Measurements from ENCODE around the gene PRSS21. TPM values are rescaled to one million over a fixed set of nuclear protein-coding genes. Genes with fewer than 3 reads are reported as not detected.
A peak's percentile ranks its signal among the peaks of the same experiment; 100 is the strongest.

PRSS21 gene
- total RNA-seq, 2 donors from 2014 or later: 1.1 to 2.6 TPM

DNA sequence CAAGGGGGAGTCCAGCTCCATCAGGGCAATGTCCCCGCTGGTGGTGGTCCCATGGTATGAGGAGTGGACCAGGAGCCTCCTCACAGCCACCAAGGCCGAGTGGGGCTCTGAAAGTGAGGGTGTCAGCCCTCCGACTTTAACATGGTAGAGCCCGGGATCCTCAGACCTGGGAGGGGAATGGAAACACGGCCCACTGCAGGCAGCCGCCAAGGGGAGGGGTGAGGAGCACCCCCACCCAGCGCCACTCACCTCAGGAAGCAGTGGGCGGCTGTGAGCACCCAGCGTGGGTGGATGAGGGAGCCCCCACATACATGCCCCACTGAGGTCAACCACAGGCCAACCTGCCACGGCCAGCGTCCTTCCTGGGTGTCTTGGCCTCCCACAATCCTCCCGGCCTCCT lies 23.9 kb downstream of the PRSS21 start:
- Histone ChIP-seq H3K27me3 (no peaks in the 10 kb centered on the region), H3K9me3 (no peaks in the 10 kb centered on the region), H3K27ac (no peak overlapping the region), H3K4me1 (no peaks in the 10 kb centered on the region), H3K4me3 (no peak overlapping the region), H3K36me3 (no peaks in the 10 kb centered on the region), H3K9ac (ENCODE audit: low read depth in 2 of 2, low read length in 2 of 2) (no peak overlapping the region)
- TF ChIP-seq, protein P1, sequence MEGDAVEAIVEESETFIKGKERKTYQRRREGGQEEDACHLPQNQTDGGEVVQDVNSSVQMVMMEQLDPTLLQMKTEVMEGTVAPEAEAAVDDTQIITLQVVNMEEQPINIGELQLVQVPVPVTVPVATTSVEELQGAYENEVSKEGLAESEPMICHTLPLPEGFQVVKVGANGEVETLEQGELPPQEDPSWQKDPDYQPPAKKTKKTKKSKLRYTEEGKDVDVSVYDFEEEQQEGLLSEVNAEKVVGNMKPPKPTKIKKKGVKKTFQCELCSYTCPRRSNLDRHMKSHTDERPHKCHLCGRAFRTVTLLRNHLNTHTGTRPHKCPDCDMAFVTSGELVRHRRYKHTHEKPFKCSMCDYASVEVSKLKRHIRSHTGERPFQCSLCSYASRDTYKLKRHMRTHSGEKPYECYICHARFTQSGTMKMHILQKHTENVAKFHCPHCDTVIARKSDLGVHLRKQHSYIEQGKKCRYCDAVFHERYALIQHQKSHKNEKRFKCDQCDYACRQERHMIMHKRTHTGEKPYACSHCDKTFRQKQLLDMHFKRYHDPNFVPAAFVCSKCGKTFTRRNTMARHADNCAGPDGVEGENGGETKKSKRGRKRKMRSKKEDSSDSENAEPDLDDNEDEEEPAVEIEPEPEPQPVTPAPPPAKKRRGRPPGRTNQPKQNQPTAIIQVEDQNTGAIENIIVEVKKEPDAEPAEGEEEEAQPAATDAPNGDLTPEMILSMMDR (IDR thresholded peaks at IDR 0.05): no peak
- DNase-seq: no peak
- intact Hi-C loops (cut with DNase I): no loop called here

DNA sequence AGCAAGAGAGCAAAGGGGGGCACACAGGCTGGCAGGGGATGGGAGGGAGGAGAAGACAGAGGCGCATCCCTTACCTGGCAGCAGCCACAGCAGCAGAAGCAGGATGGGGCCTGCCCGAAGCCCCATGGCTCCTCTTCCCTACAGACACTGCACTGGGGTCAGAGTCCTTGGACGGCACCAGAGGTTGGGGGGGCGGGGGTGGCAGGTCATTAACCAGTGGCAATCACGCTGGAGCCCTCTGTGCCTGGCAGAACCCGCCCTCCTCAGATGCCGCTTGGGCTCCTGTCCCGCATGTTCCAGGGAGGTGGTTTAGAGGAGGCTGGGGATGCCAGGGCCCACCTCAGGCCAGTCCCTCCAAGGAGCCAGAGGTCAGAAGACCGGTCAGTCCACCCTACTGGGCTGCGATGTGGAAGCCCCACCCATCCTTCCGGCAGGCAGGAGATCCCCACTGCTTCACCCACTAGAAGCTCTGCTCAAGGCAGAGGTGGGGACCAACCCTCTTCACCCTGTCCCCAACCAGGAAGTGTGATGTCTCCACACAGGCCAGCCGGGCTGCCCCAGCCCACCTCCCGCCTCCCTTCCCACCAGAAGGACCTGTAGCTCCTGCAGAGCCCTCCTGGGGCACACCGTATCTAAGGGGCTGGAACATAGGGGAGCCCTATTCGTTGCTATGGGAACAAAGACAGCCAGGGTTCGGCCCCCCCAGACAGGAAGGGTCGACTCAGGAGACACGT lies 24.7 kb downstream of the PRSS21 start:
- Histone ChIP-seq H3K9me3 (no peaks in the 10 kb centered on the region), H3K4me3 (no peak overlapping the region), H3K9ac (ENCODE audit: low read depth in 2 of 2, low read length in 2 of 2) (no peak overlapping the region), H3K27ac (no peak overlapping the region), H3K27me3 (no peaks in the 10 kb centered on the region), H3K4me1 (no peaks in the 10 kb centered on the region), H3K36me3 (no peaks in the 10 kb centered on the region)
- no peak for DNase-seq
- TF ChIP-seq, protein P1 (IDR thresholded peaks at IDR 0.05): no peak
- intact Hi-C loops (cut with DNase I): no loop called here

DNA sequence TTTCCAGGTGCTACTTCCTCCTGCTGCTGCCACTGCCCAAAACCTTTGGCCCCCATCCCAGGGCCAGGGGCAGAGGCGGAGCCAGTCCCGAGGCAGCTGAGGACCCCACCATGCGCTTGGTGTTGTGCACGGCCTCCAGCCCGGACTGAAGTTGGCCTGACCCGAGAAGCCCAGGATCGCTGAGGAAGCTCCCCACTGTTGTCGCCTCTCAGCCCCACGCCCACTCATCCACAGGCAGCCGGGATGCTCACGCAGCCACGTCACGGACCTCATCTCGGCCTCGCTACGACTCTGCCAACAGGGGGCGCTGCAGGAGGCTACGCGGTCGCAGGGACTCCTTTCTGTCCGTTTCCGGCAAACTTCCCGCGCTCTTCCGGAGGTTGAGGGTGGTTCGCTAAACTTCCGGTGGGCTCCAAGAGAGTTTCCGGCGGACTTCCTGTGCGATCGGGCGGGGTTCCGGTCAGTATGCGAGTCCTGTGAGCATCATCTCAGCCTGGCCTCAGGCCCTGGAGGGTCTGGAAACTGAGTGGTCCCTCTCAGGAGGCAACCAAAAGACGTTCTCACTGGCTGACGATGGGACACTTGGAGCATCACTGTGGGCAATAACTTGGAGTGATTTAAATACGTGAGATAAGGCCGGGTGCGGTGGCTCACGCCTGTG lies 25.4 kb downstream of the PRSS21 start:
- intact Hi-C loops (cut with DNase I): no loop called here

DNA sequence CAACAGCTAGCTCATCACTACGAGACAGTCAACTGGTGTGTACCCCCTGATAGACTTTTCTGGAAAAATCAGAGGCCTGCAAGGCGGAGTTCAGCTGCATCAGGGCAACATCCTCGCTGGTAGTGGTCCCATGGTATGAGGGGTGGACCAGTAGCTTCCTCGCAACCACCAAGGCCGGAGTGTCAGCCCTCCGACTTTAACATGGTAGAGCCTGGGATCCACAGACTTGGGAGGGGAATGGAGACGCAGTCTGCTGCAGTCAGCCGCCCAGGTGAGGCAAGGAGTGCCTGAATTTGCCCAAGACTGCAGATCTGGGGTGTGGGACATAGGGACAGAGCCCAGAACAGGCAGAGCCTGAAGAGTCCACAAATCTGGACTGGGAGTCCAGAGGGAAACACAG lies 26.5 kb downstream of the PRSS21 start:
- Histone ChIP-seq H3K36me3 (no peaks in the 10 kb centered on the region), H3K4me3 (no peak overlapping the region), H3K9me3 (no peaks in the 10 kb centered on the region), H3K27me3 (no peaks in the 10 kb centered on the region), H3K27ac (no peak overlapping the region), H3K9ac (ENCODE audit: low read depth in 2 of 2, low read length in 2 of 2) (no peak overlapping the region), H3K4me1 (no peaks in the 10 kb centered on the region)
- TF ChIP-seq, protein P1 (IDR thresholded peaks at IDR 0.05): no peak
- intact Hi-C loops (cut with DNase I): no loop called here
- no peak for DNase-seq

More for the DNA sequence above, 25.4 kb downstream of the PRSS21 start:
- no peak overlapping the region for H3K9ac ChIP-seq (ENCODE audit: low read depth in 2 of 2, low read length in 2 of 2)
- TF ChIP-seq, protein P1 (IDR thresholded peaks at IDR 0.05): peak; percentile 31
- DNase-seq: peak; percentile 53
- H3K9me3 ChIP-seq: no peaks in the 10 kb centered on the region
- H3K4me1 ChIP-seq: no peaks in the 10 kb centered on the region
- H3K27ac ChIP-seq: no peak overlapping the region
- no peaks in the 10 kb centered on the region for H3K36me3 ChIP-seq
- H3K27me3 ChIP-seq: no peaks in the 10 kb centered on the region
- no peak overlapping the region for H3K4me3 ChIP-seq

DNA sequence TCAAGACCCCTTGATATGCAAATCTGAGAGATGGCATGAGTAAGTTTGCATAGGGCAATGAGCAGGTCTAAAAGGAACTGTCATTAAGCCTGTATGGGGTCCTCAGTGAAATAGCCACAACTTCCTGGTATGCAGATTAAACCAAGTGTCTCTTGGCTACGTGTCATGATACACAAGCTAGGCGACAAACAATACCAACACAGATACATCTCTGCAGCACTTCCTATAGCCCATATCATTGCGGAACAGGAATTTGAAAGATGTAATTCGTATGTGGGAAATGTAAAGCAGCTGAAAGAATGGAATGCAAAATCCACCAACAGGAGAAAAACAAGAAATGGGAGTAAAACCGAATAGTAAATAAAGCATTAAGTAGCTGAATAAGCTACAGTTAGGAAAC lies 28.1 kb downstream of the PRSS21 start:
- Histone ChIP-seq H3K4me1 (no peaks in the 10 kb centered on the region), H3K36me3 (no peaks in the 10 kb centered on the region), H3K9ac (ENCODE audit: low read depth in 2 of 2, low read length in 2 of 2) (no peak overlapping the region), H3K27me3 (no peaks in the 10 kb centered on the region), H3K27ac (no peak overlapping the region), H3K9me3 (no peaks in the 10 kb centered on the region), H3K4me3 (no peak overlapping the region)
- intact Hi-C loops (cut with DNase I): no loop called here
- no peak for DNase-seq
- TF ChIP-seq, protein P1 (IDR thresholded peaks at IDR 0.05): no peak

Data from colonic mucosa (tissue), 4 donors.